NT2/D1 (cell line): ENCODE data around the gene GPRC6A.
A peak's percentile ranks its signal among the peaks of the same experiment; 100 is the strongest.

Experiments
- DNase-seq: peaks from one replicate; pipeline ENCODE4 v3.0.0-alpha.2; 2011; ENCODE audit warnings: low read depth, low spot score
- H3K27me3 ChIP-seq: 2 replicates; pipeline ENCODE4 v1.6.0; 2011; ENCODE audit warnings: mild to moderate bottlenecking; ENCODE audit not compliant: insufficient read length, insufficient read depth
- H3K36me3 ChIP-seq: 2 replicates; pipeline ENCODE4 v1.6.1; 2011; ENCODE audit warnings: mild to moderate bottlenecking, low read length, mixed read lengths; ENCODE audit not compliant: insufficient read depth, insufficient read length
- H3K4me1 ChIP-seq: 2 replicates; pipeline ENCODE4 v1.5.1; 2011; ENCODE audit not compliant: insufficient read depth, insufficient read length
- H3K4me3 ChIP-seq: 2 replicates; pipeline ENCODE4 v1.5.1; 2011; ENCODE audit warnings: low read depth; ENCODE audit not compliant: insufficient read length
- H3K9ac ChIP-seq: 2 replicates; pipeline ENCODE4 v1.6.0; 2011; ENCODE audit warnings: low read depth; ENCODE audit not compliant: insufficient read length
- H3K9me3 ChIP-seq: 2 replicates; pipeline ENCODE4 v1.5.1; 2011; ENCODE audit warnings: mild to moderate bottlenecking, low read length; ENCODE audit not compliant: insufficient read depth
- SUZ12 ChIP-seq: IDR thresholded peaks from 2 replicates; pipeline ENCODE4 v1.6.1; 2011; ENCODE audit not compliant: insufficient read length, insufficient read depth; ENCODE audit errors: extremely low read depth
- YY1 ChIP-seq: IDR thresholded peaks from 2 replicates; pipeline ENCODE4 v1.6.1; 2011; ENCODE audit not compliant: insufficient read length, insufficient read depth
- ZNF274 ChIP-seq: IDR thresholded peaks from 2 replicates; pipeline ENCODE4 v1.6.1; 2011; ENCODE audit warnings: mild to moderate bottlenecking, low read depth, low read length

The GPRC6A gene

GRCh38 chr6:116828983-116829382 is at the start of gene GPRC6A:
GPRC6A (minus strand) TSS chr6:116829083; CDS start chr6:116829013, 70 bp downstream.
- H3K4me3 ChIP-seq: no peak within 1 kb of the TSS
- DNase-seq: no peak
- H3K27me3 ChIP-seq: no peaks in the 10 kb centered on the region
- no peaks in the 10 kb centered on the region for H3K9me3 ChIP-seq
- TF ChIP-seq ZNF274 (no peak), SUZ12 (no peak), YY1 (no peak)
- H3K36me3 ChIP-seq: no peaks in the 10 kb centered on the region
- H3K4me1 ChIP-seq: no peaks in the 10 kb centered on the region
- no peak within 1 kb of the TSS for H3K9ac ChIP-seq

- Histone ChIP-seq H3K27me3 (peaks cover 53% of the 10 kb centered on the region), H3K36me3 (no peaks in the 10 kb centered on the region), H3K9ac (no peak overlapping the region), H3K4me1 (peaks cover 3% of the 10 kb centered on the region), H3K9me3 (no peaks in the 10 kb centered on the region), H3K4me3 (no peak overlapping the region)
- DNase-seq: no peak
- TF ChIP-seq SUZ12: peak; percentile 76
- no peak for TF ChIP-seq ZNF274
Observed at GRCh38 chr6:116877743-116878142, 48.9 kb upstream of the GPRC6A start.

GRCh38 chr6:116876635-116877611 is 48.0 kb upstream of the GPRC6A start, which contains the start of gene RFX6:
RFX6 (plus strand) TSS chr6:116877242; CDS start chr6:116877276, 34 bp downstream.
- H3K4me3 ChIP-seq: peak within 1 kb of the TSS; percentile 69
- no peaks in the 10 kb centered on the region for H3K36me3 ChIP-seq
- H3K27me3 ChIP-seq: peaks cover 53% of the 10 kb centered on the region
- DNase-seq: no peak
- H3K4me1 ChIP-seq: peaks cover 3% of the 10 kb centered on the region
- H3K9me3 ChIP-seq: no peaks in the 10 kb centered on the region
- peak within 1 kb of the TSS; percentile 64 for H3K9ac ChIP-seq
- TF ChIP-seq ZNF274: no peak
- no peak for TF ChIP-seq YY1
- TF ChIP-seq SUZ12: no peak

- H3K27me3 ChIP-seq: peaks cover 53% of the 10 kb centered on the region
- H3K9me3 ChIP-seq: no peaks in the 10 kb centered on the region
- H3K4me3 ChIP-seq: peak overlapping the region; percentile 69
- H3K4me1 ChIP-seq: peaks cover 3% of the 10 kb centered on the region
- no peak overlapping the region for H3K9ac ChIP-seq
- no peak for TF ChIP-seq ZNF274
- TF ChIP-seq YY1: no peak
- no peak for TF ChIP-seq SUZ12
- H3K36me3 ChIP-seq: no peaks in the 10 kb centered on the region
- DNase-seq: no peak
Observed at GRCh38 chr6:116876107-116876506, 47.2 kb upstream of the GPRC6A start.

- no peak overlapping the region for H3K4me3 ChIP-seq
- TF ChIP-seq SUZ12: no peak
- no peak for TF ChIP-seq YY1
- no peak for TF ChIP-seq ZNF274
- no peaks in the 10 kb centered on the region for H3K9me3 ChIP-seq
- no peak for DNase-seq
- no peak overlapping the region for H3K9ac ChIP-seq
- peaks cover 40% of the 10 kb centered on the region for H3K27me3 ChIP-seq
- H3K36me3 ChIP-seq: no peaks in the 10 kb centered on the region
- peaks cover 3% of the 10 kb centered on the region for H3K4me1 ChIP-seq
Observed at GRCh38 chr6:116872771-116873170, 43.9 kb upstream of the GPRC6A start.

GRCh38 chr6:116866281-116866871 is 37.5 kb upstream of the GPRC6A start:
- no peaks in the 10 kb centered on the region for H3K27me3 ChIP-seq
- H3K4me3 ChIP-seq: no peak overlapping the region
- no peak for DNase-seq
- no peaks in the 10 kb centered on the region for H3K4me1 ChIP-seq
- no peaks in the 10 kb centered on the region for H3K36me3 ChIP-seq
- H3K9ac ChIP-seq: no peak overlapping the region
- TF ChIP-seq YY1 (no peak), SUZ12 (no peak), ZNF274 (no peak)
- H3K9me3 ChIP-seq: no peaks in the 10 kb centered on the region

GRCh38 chr6:116859264-116859663 is 30.4 kb upstream of the GPRC6A start:
- DNase-seq: no peak
- no peaks in the 10 kb centered on the region for H3K36me3 ChIP-seq
- peaks cover 20% of the 10 kb centered on the region for H3K9me3 ChIP-seq
- H3K4me3 ChIP-seq: no peak overlapping the region
- no peak for TF ChIP-seq YY1
- TF ChIP-seq ZNF274: no peak
- no peaks in the 10 kb centered on the region for H3K27me3 ChIP-seq
- H3K4me1 ChIP-seq: no peaks in the 10 kb centered on the region
- no peak overlapping the region for H3K9ac ChIP-seq
